ENCODE measurements around the gene AATF. TPM values are rescaled to one million over a fixed set of nuclear protein-coding genes. Genes with fewer than 3 reads are reported as not detected.

AATF gene
- total and polyA plus RNA-seq, 12 donors = 21.0 to 68.2 (median 41.1) TPM

DNA sequence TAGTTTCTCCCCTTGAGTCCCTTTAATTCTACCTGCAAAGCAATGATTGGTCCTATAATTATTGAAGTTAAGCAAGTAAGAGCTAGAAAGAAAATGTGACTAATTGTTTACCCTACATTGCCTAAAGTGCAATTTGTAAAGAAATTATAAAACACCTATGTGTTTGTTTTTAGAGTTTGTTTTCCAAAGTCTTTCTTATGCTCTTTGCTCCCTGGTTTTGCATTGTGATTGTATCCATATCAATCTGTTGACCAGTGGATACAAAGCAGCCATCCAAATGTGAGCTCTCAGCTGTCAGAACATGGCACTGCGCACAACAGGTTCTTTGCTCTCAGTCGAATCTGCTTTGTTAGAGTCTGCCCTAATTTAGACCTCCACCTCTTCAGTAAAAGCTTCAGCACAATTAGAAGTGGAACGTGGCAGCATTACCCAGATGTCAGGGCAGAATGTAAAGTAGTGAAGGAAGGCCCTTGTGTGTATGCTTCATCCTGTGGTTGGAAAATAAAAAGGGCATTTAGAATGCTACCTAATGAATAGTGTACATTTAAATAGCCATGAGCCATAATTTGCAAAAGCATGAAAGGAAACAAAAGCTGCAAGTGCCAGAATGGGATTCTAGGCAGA, 70.5 kb downstream of the AATF start:
- no peaks in the 10 kb centered on the region for H3K36me3 ChIP-seq (replicated peaks in 1 of 2)
- no peak for DNase-seq
- H3K27me3 ChIP-seq = no peaks in the 10 kb centered on the region
- peaks cover 0 to 4% of the 10 kb centered on the region in 2 donors for H3K4me1 ChIP-seq (replicated peaks in 1 of 2)
- intact Hi-C loops (cut with DNase I) = no loop called here
- TF ChIP-seq, protein P1, sequence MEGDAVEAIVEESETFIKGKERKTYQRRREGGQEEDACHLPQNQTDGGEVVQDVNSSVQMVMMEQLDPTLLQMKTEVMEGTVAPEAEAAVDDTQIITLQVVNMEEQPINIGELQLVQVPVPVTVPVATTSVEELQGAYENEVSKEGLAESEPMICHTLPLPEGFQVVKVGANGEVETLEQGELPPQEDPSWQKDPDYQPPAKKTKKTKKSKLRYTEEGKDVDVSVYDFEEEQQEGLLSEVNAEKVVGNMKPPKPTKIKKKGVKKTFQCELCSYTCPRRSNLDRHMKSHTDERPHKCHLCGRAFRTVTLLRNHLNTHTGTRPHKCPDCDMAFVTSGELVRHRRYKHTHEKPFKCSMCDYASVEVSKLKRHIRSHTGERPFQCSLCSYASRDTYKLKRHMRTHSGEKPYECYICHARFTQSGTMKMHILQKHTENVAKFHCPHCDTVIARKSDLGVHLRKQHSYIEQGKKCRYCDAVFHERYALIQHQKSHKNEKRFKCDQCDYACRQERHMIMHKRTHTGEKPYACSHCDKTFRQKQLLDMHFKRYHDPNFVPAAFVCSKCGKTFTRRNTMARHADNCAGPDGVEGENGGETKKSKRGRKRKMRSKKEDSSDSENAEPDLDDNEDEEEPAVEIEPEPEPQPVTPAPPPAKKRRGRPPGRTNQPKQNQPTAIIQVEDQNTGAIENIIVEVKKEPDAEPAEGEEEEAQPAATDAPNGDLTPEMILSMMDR (IDR thresholded peaks at IDR 0.05) = no peak
- TF ChIP-seq POLR2A (IDR thresholded peaks at IDR 0.05) = no peak
- 92 to 98% (median 95%) methylated on average over 3 of the region's 3 CpGs for WGBS, 4 donors
- no peaks in the 10 kb centered on the region for H3K9me3 ChIP-seq (replicated peaks in 1 of 3)
- no peak overlapping the region for H3K4me3 ChIP-seq
- no peak overlapping the region for H3K27ac ChIP-seq

DNA sequence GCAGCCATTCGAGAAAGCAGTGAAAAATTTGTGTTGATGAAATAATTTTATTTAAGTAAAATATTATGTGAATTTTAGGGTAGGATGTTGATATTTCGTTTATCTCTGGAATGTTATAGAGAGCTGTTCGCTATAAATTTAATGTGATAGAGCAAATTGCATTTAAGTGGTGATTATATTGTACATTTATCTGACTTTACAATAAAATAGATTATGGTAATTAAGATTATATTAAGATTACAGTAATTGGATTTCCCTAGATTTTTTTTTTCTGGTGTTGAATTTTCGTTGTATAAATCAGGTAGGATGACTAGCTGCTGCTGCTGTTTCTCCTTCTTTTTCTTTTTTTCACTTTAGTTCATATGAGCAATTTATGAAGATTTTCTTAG, 71.0 kb downstream of the AATF start:
- H3K36me3 ChIP-seq (replicated peaks in 1 of 2) = no peaks in the 10 kb centered on the region
- no peaks in the 10 kb centered on the region for H3K9me3 ChIP-seq (replicated peaks in 1 of 3)
- intact Hi-C loops (cut with DNase I) = no loop called here
- no peaks in the 10 kb centered on the region for H3K27me3 ChIP-seq
- H3K27ac ChIP-seq = no peak overlapping the region
- H3K4me1 ChIP-seq (replicated peaks in 1 of 2) = peaks cover 0 to 4% of the 10 kb centered on the region in 2 donors
- no peak for TF ChIP-seq POLR2A (IDR thresholded peaks at IDR 0.05)
- TF ChIP-seq, protein P1 (IDR thresholded peaks at IDR 0.05) = no peak
- 90 to 94% (median 92%) methylated on average over 4 of the region's 4 CpGs for WGBS, 4 donors
- H3K4me3 ChIP-seq = no peak overlapping the region
- DNase-seq = no peak

DNA sequence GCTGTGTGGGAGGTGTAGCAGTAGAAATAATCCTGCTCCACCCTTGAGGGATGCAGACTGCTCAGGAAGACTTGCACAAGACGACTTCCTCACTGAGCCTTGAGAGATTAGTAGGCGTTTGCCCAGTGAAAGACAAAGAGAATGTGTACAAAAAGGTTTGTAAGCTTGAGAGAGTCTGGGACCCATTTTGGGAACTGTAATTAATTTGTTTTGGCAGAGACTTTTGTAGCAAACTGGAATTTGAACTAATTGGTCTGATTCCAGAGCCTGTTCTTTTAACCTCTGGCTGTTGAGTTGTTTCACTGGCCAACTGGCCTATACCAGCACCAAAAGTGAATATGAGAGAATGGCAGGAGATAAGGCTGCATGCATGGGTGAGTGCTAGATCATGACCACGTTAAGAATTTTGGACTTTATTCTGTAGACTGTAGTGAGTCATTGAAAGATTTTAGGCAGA, 75.5 kb downstream of the AATF start:
- H3K9me3 ChIP-seq (replicated peaks in 1 of 3) = no peaks in the 10 kb centered on the region
- no peak for TF ChIP-seq POLR2A (IDR thresholded peaks at IDR 0.05)
- TF ChIP-seq, protein P1 (IDR thresholded peaks at IDR 0.05) = no peak
- WGBS, 4 donors = 66 to 70% (median 68%) methylated on average over 2 to 3 of the region's 3 CpGs
- DNase-seq = no peak
- no peaks in the 10 kb centered on the region for H3K36me3 ChIP-seq (replicated peaks in 1 of 2)
- H3K4me1 ChIP-seq (replicated peaks in 1 of 2) = no peaks in the 10 kb centered on the region
- intact Hi-C loops (cut with DNase I) = no loop called here
- no peak overlapping the region for H3K27ac ChIP-seq
- H3K27me3 ChIP-seq = no peaks in the 10 kb centered on the region
- no peak overlapping the region for H3K4me3 ChIP-seq

DNA sequence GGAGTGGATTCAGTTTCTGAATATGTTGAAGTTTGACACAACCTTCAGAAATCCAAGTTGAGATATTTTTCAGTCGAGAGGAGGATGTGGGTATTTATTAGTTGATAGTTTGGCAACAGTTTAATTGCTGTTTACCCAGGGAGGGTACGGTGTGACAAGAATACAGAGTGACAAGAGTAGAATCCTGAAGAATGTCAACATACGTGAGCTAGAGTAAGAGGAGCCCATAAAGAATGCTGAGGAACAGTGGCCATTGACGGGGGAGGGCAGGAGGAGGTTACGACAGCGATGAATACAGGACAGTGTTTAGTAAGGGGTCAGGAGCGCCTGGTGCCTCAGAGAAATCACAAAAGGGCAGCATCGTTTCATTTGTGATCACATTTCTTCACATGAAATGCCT, 76.5 kb downstream of the AATF start:
- intact Hi-C loops (cut with DNase I) = no loop called here
- TF ChIP-seq POLR2A (IDR thresholded peaks at IDR 0.05) = no peak
- TF ChIP-seq, protein P1 (IDR thresholded peaks at IDR 0.05) = no peak
- DNase-seq = no peak
- H3K27me3 ChIP-seq = no peaks in the 10 kb centered on the region
- no peaks in the 10 kb centered on the region for H3K4me1 ChIP-seq (replicated peaks in 1 of 2)
- H3K27ac ChIP-seq = no peak overlapping the region
- no peak overlapping the region for H3K4me3 ChIP-seq
- H3K9me3 ChIP-seq (replicated peaks in 1 of 3) = no peaks in the 10 kb centered on the region
- 91 to 94% (median 94%) methylated on average over 8 of the region's 8 CpGs for WGBS, 4 donors
- H3K36me3 ChIP-seq (replicated peaks in 1 of 2) = no peaks in the 10 kb centered on the region

All from adrenal gland (tissue), 12 donors.